Fibroblast of lung (primary cell): ENCODE data around the gene FMNL2. TPM values are rescaled to one million over a fixed set of nuclear protein-coding genes. Genes with fewer than 3 reads are reported as not detected.

Experiments
- DNase-seq, 2 donors: peaks; one replicate each; pipeline versions ENCODE4 v3.0.0 to v3.0.0-alpha.2; 2010; ENCODE audit warnings: low read depth in 2 of 2
- H2AFZ ChIP-seq: 2 replicates; pipeline ENCODE4 v1.5.1; 2012; ENCODE audit warnings: low read length, control low read depth, inconsistent platforms
- H3K27ac ChIP-seq: 2 replicates; pipeline ENCODE4 v1.5.1; 2011; ENCODE audit warnings: low read length, control low read depth; ENCODE audit not compliant: insufficient read depth
- H3K27me3 ChIP-seq: 2 replicates; pipeline ENCODE4 v1.5.1; 2011; ENCODE audit warnings: mild to moderate bottlenecking, low read length; ENCODE audit not compliant: control insufficient read depth, insufficient read depth
- H3K36me3 ChIP-seq: 2 replicates; pipeline ENCODE4 v1.5.1; 2011; ENCODE audit warnings: low read length; ENCODE audit not compliant: control insufficient read depth, insufficient read depth
- H3K4me1 ChIP-seq: 2 replicates; pipeline ENCODE4 v1.5.1; 2011; ENCODE audit warnings: low read length; ENCODE audit not compliant: control insufficient read depth, insufficient read depth; ENCODE audit errors: extremely low read depth
- H3K4me2 ChIP-seq: 2 replicates; pipeline ENCODE4 v1.5.1; 2011; ENCODE audit warnings: low read length, control low read depth; ENCODE audit not compliant: insufficient read depth; ENCODE audit errors: extremely low read depth
- H3K4me3 ChIP-seq, 4 experiments: fragments of 200-600 bp in 1 of 4; sonication (generic) in 1 of 4; replicated peaks in 1 of 4; 2 replicates each; pipeline ENCODE4 v1.5.1; 2011 to 2016; ENCODE audit warnings: low read length in 4 of 4, low read depth in 3 of 4, mild to moderate bottlenecking in 3 of 4, control low read depth in 2 of 4, inconsistent platforms in 1 of 4, mixed read lengths in 1 of 4; ENCODE audit not compliant: insufficient read depth in 1 of 4; ENCODE audit errors: control extremely low read depth in 1 of 4
- H3K79me2 ChIP-seq: 2 replicates; pipeline ENCODE4 v1.5.1; 2012; ENCODE audit warnings: mild to moderate bottlenecking, low read length, inconsistent platforms; ENCODE audit not compliant: control insufficient read depth, insufficient read depth
- H3K9ac ChIP-seq: 2 replicates; pipeline ENCODE4 v1.5.1; 2011; ENCODE audit warnings: mild to moderate bottlenecking, low read length, control low read depth; ENCODE audit not compliant: insufficient read depth
- H3K9me3 ChIP-seq: 2 replicates; pipeline ENCODE4 v1.5.1; 2012; ENCODE audit warnings: low read depth, low read length; ENCODE audit not compliant: control insufficient read depth, insufficient read depth
- H4K20me1 ChIP-seq: 2 replicates; pipeline ENCODE4 v1.5.1; 2011; ENCODE audit warnings: low read length; ENCODE audit not compliant: control insufficient read depth, insufficient read depth; ENCODE audit errors: extremely low read depth
- CTCF ChIP-seq, 2 donors: IDR thresholded peaks in 1 of 2; conservative IDR thresholded peaks in 1 of 2; 1 replicate in 1 of 2; 2 replicates in 1 of 2; pipeline ENCODE4 v1.5.1; 2011 to 2012; ENCODE audit warnings: low read length in 2 of 2, control low read depth in 1 of 2, inconsistent platforms in 1 of 2, low read depth in 1 of 2, mild to moderate bottlenecking in 1 of 2
- EZH2 ChIP-seq: IDR thresholded peaks from 2 replicates; pipeline ENCODE4 v1.5.1; 2012; ENCODE audit warnings: low read length, control low read depth, mild to moderate bottlenecking; ENCODE audit errors: missing control alignments
- polyA plus RNA-seq, 2 donors: library from polyadenylated mRNA; depleted of rRNA in 1 of 2; stranded (reverse) in 1 of 2; unstranded in 1 of 2; fragments of >200 nt; gene quantifications; 2 replicates each; pipeline ENCODE4 v1.2.1, GENCODE V29; 2011 to 2012; ENCODE audit warnings: missing spikeins in 1 of 2
- total RNA-seq: library from RNA; depleted of rRNA; stranded (reverse); fragments of >200 nt; gene quantifications from 2 replicates; pipeline ENCODE4 v1.2.1, GENCODE V29; 2014

Gene FMNL2
- total and polyA plus RNA-seq, 2 donors (not counting 1 experiment from before 2014, with no cell fraction given), result 12.0 to 30.2 TPM

DNA sequence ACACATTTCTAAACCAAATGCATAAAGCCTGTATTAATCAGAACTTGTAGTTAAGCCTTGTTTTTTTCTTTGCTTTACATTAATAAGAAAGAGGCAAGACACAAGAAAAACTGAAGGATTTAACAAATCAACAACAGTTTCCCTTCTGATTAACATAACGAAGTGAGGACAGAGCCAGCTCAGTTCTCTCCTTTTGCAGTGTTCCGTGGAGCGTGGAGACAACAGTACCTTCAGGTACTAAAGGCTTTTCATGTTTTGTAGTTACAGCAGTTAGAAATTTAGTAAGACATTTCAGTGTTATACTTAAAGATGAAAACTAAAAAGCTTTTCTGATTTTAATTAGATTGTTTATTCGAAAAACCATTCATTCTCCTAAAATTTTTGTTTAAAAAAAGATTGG lies 115.2 kb downstream of the FMNL2 start:
- DNase-seq, result no peak
- H3K27me3 ChIP-seq, result no peaks in the 10 kb centered on the region
- no peak overlapping the region for H3K27ac ChIP-seq
- TF ChIP-seq CTCF (conservative IDR thresholded peaks at IDR 0.05 in 1 of 2, IDR thresholded peaks at IDR 0.05 in 1 of 2; ENCODE audit: low read depth in 1 of 2, low read length in 2 of 2) (no peak), EZH2 (no peak)
- H3K4me2 ChIP-seq, result no peak overlapping the region
- H3K4me3 ChIP-seq, result no peak overlapping the region
- H3K4me1 ChIP-seq, result peaks cover 3% of the 10 kb centered on the region
- H3K36me3 ChIP-seq, result no peaks in the 10 kb centered on the region
- no peak overlapping the region for H3K9ac ChIP-seq
- H3K79me2 ChIP-seq, result peaks cover 6% of the 10 kb centered on the region
- no peaks in the 10 kb centered on the region for H4K20me1 ChIP-seq
- no peak overlapping the region for H2AFZ ChIP-seq
- no peaks in the 10 kb centered on the region for H3K9me3 ChIP-seq

DNA sequence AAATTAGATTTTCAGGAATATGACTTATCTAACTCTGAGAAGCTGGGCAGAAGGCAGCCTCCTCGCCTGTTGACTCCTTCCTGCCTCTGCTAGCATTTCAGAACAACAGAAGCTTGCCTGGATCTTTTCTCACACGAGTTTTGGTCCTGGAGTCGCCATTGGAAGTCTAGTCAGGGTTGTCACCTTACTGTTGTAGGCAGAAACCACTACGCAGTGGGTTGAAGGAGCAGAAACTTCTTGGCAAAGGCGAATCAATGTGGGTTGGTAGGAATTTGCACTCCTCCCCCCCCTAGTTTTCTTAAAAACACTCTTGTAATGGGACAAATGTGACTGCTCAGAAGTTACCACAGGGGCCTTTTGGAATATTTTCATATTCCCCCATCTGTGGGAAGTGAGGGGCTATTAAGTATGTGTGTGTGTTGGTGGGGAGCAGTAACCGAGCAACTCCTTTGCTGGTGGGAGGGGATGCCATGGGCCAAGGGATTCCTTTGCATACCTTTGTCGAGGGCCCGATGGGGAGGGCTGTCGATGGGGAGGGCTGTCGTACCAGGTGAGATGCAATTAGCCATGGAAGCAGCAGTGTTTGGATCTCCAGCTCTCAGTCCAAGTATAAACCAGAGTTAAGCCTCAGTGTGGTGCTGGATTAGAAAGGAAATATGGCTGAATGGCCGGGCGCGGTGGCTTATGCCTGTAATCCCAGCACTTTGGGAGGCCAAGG lies 117.4 kb downstream of the FMNL2 start:
- no peak overlapping the region for H2AFZ ChIP-seq
- no peak overlapping the region for H3K9ac ChIP-seq
- H3K4me1 ChIP-seq, result peaks cover 2% of the 10 kb centered on the region
- H3K79me2 ChIP-seq, result peaks cover 4% of the 10 kb centered on the region
- TF ChIP-seq CTCF (conservative IDR thresholded peaks at IDR 0.05 in 1 of 2, IDR thresholded peaks at IDR 0.05 in 1 of 2; ENCODE audit: low read depth in 1 of 2, low read length in 2 of 2) (no peak), EZH2 (no peak)
- H3K36me3 ChIP-seq, result no peaks in the 10 kb centered on the region
- H3K9me3 ChIP-seq, result no peaks in the 10 kb centered on the region
- H3K27ac ChIP-seq, result no peak overlapping the region
- DNase-seq, result peak in 1 of 2 donors; percentile 69
- no peaks in the 10 kb centered on the region for H3K27me3 ChIP-seq
- H4K20me1 ChIP-seq, result no peaks in the 10 kb centered on the region
- no peak overlapping the region for H3K4me2 ChIP-seq
- H3K4me3 ChIP-seq, result no peak overlapping the region

- Histone ChIP-seq H3K79me2 (peaks cover 2% of the 10 kb centered on the region), H3K9ac (no peak overlapping the region), H3K4me2 (no peak overlapping the region)
Measured at GRCh38 chr2:152453129-152453911, 118.3 kb downstream of the FMNL2 start.

More at GRCh38 chr2:152453129-152453911, 118.3 kb downstream of the FMNL2 start:
- Histone ChIP-seq H4K20me1 (no peaks in the 10 kb centered on the region), H3K27me3 (no peaks in the 10 kb centered on the region), H3K36me3 (no peaks in the 10 kb centered on the region), H2AFZ (no peak overlapping the region), H3K4me3 (no peak overlapping the region), H3K9me3 (no peaks in the 10 kb centered on the region), H3K27ac (no peak overlapping the region), H3K4me1 (peaks cover 2% of the 10 kb centered on the region)
- peak in 1 of 2 donors; percentile 50 for DNase-seq
- no peak for TF ChIP-seq EZH2
- TF ChIP-seq CTCF (conservative IDR thresholded peaks at IDR 0.05 in 1 of 2, IDR thresholded peaks at IDR 0.05 in 1 of 2; ENCODE audit: low read depth in 1 of 2, low read length in 2 of 2), result no peak
